AG08395 (cell line): ENCODE results near the gene SLC7A8.

Experiments used
- DNase-seq: peaks from one replicate; pipeline ENCODE4 v3.0.0; 2012; ENCODE audit warnings: mixed read lengths, low spot score

SLC7A8 gene

DNA sequence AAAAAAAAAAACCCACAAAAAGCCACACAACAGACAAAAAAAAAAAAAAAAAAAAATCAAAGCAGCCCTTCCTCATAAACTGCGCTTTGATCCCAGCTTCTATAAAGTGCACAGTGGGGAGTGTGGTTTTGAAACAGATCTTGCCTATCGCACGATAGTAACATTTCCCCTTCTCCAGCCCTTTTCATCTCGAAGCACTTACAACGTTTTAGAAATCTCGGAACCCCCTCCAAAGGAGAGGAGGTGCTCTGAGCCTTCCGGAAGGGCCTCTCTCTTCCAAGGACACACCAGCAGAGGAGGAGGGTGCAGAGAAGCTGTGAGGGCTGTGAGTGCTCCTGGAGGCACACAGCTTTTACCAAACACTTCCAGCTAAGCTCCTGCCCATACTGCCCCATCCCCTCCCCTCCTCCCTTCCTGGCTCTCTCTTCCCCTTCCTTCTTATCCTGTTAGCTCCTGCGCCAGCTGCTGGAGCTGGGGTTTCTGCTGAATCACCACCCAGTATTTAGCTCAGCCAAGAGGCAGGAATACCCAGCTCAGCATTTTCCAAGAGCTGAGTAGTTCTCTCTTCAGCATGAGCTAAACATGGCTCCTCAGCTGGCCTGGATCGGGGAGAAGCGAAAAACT lies 28.4 kb downstream of the SLC7A8 start:
- peak; percentile 89 for DNase-seq

DNA sequence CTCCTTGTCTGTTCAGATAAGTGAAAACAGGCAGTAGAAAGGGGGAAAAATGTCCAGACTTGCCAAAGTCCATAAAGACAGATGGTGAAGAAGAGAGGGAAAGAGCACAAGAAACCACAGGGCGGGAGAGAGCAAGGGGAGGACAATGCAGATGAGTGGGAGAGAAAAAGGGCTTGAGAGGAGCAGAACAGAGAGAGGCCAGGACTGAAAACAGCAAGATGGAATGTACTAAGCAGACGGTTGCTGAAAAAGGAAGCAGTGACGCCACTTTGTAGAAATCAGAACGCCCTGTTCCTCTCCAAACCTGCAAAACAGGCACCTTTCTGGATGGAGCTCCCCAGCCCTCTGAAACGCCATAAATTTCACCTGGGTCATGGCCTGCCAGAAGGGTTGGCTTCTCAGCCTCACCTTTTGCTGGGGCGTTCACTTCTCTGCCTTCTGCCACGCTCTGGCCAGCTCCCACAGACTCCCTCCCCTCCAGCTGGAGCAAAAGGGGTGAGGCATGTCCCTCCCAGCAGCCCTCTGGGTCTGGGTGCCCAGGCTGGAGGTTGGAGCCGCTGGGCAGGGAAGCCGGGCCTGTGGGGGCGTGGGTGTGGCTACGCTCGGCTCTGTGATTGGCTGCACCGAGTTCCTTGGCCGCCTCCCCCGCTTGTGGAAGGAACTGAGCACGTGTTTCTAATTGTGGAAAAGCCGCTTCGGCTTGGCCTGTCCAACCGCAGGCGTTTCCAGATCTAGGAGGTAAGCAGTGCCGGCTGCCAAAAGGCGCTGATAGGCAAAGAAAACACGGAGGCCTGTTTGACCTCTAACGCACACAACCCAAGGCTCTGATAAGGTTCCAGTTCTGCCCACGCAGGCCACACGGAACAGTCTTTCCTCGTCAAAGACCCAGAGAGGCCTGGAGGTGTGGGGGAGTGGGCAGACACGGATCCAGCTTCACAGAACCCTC lies 29.3 kb downstream of the SLC7A8 start:
- peak; percentile 93 for DNase-seq

DNA sequence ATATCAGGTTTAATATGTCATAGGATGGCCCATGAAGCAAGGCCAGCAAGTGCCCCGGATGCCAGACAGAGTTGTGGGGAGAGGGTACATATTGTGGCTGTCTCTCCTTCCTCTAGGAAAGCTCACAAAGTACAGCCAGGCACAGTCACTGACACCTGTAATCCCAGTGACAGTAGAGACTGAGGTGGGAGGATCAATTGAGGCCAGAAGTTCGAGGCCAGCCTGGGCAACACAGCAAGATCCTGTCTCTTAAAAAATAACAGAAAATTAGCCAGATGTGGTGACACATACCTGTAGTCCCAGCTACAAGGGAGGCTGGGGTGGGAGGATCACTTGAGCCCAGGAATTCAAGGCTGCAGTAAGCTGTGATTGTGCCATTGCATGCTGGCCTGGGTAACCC lies 32.1 kb downstream of the SLC7A8 start:
- no peak for DNase-seq

DNA sequence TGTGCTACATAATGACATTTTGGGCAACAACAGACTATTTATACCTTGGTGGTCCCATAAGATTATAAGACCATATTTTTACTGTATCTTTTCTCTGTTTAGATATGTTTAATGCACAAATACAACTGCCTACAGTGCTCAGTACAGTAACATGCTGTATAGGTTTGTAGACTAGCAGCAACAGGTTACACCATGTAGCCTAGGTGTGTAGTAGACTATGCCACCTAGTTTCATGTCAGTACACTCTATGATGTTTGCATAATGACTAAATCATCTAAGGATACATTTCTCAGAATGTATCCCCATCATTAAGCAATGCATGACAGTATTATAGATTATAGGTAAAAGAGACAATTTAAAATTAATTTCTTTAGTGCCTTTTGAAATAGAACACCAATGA lies 33.7 kb downstream of the SLC7A8 start:
- DNase-seq, result no peak

DNA sequence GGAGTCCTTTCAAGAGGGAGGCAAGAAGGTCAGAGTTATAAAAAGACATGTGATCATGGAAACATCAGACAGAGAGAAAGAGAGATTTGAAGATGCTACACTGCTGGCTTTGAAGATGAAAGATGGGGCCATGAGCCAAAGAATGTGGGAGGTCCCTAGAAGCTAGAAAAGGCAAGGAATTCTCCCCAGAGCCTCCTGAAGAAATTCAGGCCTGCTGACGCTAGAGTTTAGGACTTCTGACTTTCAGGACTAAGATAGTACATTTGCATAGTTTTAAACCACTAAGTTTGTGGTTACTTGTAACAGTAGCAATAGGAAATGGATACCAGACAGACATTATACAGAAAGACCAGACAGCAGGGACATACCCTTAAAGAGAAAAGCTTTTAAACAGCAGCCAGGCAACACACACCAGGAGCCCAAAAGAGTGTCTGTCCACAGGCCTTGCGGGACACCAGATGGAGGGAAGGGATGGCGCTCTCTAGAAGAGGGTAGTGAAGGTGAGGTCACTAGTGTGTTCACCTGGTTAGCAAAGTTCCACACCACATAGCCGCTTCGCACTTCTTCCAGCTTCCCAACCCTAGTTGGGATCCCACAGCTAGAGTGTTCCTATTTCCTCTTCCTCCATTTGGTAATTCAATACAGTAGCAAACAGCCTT lies 34.7 kb downstream of the SLC7A8 start:
- no peak for DNase-seq

DNA sequence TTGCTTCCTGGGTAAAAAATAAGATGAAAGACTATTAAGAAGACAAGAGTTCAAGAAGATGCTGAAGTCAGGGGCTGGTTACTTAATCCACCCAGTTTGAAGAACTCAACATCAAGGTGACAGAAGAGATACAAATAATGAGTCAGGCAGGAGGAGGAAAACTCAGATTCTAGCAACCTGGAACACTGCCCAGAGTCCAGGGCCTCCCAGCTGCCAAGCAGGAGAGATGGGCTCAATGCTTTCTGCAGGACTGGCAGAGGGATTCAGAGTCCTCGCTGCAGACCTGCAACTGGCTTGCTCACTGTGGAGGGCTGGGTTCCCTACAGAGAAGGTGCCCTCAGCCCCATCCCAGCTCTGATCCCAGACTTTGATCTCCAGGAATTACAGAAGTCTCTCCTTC lies 35.8 kb downstream of the SLC7A8 start:
- DNase-seq, result no peak

DNA sequence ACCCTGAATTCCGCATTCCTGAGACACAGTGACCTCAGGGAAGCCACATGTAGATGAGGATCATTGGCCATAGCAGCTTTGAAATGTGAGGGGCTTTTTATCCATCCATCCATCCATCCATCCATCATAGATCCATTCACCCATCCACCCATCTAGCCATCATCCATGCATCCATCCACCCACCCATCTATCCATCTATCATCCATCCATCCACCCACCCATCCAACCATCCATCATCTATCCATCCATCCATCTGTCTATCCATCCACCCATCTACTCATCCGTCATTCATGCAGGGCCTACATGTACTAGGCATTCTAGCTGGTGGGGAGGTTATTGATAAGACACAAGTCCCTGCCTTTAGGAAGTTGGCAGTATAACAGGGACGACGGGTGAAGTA lies 36.5 kb downstream of the SLC7A8 start:
- no peak for DNase-seq

DNA sequence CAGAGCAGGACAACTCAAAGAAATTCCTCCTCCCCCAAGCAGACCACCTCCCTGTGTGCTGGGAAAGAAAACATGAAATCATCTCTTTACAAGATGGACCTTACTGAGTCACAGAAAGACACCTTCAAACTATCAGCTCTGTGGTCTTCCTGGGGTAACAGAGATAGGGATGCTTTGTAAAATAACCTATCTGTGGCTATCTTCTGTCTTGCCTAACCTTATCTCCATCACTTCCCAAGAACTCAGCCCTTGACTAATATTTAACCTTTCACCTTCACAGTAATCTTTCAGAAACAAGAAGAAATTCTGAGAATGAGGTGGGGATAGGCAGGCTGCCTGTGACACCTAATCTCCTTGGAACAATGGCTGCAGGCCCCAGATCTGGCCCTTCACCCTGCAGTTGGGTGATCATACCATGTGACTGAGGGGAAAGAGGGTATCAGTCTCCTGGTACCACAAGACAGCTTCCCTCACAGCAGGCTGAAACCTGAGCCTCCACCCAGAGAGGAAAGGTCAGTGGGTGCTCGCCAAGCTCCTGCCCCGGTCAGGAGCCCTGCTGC lies 37.0 kb downstream of the SLC7A8 start:
- no peak for DNase-seq

DNA sequence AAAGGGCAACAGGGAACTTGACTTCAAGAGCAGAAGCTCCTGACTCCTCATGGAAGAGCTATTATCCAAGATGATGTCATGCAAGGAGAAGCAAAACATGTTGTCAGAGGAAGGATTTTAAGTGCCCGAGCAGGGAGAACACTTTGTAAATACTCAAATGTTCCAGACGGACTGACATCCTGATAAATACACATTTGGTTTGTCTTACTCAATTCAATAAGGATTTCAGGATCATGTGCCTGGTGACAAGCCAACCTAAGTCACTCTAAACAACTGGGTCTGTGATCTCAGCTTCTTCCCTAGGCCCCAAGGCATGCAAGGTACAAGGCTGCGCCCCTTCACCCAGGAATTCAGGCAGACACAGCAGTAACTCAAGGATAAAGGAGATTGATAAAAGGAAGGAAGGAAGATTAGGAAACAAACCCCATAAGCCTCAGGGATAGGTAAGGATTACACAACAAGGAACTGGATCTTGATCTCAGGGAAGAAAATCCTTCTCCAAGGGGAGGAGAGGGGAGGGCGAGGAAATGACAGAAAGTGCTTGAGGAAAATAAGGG lies 37.6 kb downstream of the SLC7A8 start:
- DNase-seq, result no peak

DNA sequence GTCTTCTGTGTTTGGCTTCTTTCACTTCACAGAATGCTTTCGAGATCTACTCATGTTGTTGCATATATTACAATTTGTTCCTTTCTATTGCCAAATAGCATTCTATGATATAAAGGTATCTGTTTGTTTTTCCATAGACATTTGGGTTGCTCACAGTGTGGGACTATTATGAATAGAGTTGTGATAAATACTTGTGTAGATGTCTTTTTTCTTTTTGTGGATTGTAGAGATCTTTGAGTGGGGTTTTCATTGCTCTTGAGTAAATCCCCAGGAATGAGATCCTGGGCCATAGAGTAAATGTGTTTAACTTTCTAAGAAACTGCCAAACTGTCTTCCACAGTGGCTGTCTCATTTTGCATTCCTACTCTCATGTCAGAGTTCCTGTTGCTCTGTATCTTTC lies 39.5 kb downstream of the SLC7A8 start:
- DNase-seq, result no peak

DNA sequence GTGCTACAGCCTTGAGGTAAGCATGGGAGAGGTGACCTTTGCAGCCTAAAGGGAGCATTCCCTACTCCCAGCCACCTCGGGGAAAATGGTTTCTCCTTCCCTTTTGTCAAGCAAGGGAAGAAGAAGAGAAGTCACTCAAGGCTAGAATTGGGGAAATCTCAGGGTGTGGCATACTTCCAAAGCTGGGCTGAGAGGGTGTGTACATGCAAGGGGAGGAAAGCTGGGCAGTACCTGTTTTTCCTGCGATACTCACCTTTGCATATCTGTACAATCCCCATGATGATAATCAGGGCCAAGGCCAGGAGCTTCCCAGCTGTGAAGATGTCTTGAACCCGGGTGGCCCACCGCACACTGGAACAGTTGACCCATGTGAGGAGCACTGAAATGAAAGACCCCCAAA lies 40.6 kb downstream of the SLC7A8 start:
- DNase-seq, result no peak

DNA sequence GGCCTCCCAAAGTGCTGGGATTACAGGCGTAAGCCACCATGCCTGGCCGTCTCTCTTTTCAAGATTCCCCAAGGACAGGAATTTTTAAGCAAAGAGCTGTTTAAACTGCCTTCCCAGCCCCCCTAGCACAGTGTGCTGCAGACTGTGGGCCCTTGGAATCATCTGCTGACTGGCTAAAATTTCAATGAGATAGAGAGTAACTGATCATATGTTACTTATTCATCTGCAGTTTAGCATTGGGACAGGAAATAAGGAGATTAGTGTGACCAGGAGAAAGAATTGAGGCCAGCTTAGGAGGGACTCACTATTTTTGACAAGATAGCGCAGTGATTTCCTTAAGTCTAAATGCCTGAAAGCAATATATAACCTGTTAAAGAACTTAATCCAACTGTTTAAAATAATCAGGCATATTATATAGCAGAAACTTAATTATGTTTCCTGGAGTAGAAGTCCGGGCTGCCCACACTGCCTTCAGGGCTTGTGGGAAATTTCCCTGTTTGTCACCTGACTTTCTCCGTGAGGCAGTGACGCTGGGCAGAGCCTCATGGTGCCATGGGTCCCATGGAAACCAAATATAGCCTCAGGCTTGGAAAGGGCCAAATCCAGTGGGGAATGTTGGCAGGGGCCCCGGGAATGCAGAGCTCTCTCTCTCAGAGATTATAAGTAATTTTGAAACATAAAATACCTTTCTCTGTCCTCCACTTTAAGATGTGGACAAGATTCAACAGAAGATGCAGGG lies 41.6 kb downstream of the SLC7A8 start:
- peak; percentile 82 for DNase-seq

DNA sequence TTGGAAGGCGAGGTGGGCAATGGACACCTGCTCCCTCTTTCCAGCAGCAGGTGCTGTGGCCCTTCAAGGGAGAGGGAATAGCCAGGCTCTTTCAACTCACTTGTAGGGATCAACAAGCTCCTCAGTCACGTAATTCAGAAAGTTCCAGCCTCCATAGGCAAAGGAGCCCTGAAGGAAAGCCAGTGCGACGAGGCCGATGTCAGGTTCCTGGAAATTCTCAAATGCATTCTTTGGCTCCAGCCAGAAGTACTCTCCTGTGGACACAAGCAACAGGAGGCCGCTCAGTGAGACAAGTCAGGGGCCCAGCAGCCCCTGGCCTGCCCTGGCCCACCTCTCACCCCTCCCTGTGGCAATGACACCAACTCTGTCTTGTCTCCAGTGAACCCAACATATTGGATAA lies 43.1 kb downstream of the SLC7A8 start:
- DNase-seq, result no peak

DNA sequence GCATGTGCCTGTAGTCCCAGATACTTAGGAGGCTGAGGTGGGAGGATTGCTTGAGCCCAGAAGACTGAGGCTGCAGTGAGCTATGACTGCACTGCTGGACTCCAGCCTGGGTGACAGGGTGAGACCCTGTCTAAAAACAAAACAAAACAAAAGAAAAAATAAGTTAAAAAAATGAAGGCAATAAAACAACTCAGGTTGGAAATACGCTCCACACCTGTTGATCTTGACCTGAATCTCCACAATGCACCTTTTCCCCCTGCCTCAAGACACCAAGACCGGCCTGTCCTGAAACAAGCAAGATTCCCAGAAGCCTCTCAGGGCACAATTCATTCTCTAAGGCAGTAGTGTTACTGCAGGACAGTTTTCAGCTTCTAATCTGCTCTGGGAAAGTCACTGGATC lies 43.6 kb downstream of the SLC7A8 start:
- DNase-seq, result no peak

DNA sequence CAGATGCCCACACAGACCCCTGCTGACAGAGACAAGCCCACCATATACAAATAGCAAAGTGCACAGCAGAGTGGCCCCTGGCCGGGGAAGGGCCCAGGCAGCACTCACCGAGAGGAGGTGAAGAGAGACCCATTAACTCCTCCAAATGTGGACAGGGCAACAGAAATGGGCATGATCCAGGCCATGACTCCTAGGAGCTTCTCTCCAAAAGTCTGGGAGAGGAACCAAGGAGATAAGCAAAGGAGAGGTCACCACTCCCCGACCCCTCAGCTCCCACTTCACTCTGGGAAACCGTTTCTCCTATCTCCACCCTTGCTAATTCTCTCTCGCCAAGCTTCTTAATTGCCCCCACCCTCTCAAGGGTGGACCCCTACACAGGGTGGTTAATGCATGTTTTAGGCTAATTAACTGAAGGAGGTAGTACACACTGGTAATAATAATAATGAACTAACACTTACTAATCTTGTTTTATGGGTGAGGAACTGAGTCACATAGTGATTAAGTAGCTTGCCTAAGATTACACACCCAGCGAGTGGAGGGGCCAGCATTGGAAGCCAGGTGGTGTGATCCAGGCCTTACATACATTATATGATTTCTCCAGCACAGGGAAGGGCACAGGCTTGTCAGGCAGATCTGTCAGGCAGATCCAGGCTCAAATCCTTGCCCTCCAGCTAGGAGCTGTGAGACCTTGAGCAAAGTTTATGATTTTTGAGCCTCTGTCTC lies 45.5 kb downstream of the SLC7A8 start:
- DNase-seq, result no peak

DNA sequence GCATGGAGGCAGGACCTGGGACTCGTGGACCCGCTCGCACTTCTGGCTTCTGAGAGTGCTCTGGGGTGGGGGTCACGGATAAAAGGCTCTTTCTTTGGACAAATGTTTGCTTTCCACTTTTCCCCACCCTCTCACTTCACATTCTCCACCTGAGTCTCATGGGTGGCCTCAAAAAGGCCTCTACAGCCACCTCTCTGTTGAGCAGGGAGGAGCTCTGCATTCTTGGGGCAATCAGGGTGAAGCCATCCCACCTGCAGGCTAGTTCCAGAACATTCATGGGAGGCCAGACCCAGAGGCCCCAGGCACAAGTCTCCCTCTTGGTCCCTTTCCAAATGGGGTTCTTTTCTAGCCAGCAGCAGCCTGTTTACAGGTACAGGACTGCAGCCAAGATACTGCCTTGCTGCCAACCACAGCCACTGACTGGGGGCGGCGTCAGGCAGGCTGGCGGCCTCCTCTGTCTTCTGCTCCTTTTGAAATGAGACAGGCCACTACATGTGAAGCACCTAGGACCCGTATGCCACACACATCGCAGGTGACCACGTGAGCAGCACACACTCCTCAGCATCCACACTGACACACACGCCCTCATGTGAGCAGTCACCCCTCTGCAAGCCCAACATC lies 46.2 kb downstream of the SLC7A8 start:
- no peak for DNase-seq

DNA sequence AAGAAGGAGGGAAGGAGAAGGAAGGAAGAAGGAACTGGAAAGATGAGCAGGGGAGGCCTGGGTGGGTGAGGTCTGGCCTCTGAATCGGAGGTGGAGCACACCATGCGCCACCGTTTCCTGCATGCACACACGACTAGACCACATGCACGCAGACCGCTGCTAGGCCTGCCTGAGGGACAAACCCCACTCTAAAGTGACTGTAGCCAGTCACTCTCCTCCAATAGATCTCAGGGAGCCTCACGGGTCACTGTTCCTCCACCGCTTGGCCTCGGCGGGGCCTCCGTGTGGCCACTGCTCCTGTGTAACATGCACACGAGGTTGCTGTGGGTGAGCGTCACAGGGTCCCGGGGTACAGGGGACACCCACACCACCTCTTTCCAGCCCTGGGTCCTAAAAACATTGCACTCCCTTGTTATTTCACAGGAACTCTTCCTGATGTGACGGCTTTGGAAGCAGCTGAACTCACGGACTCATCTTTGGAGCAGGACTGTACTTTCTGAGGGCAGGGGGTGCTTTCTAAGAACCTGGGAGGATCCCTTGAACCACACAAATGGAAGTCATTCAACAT lies 46.8 kb downstream of the SLC7A8 start:
- no peak for DNase-seq

DNA sequence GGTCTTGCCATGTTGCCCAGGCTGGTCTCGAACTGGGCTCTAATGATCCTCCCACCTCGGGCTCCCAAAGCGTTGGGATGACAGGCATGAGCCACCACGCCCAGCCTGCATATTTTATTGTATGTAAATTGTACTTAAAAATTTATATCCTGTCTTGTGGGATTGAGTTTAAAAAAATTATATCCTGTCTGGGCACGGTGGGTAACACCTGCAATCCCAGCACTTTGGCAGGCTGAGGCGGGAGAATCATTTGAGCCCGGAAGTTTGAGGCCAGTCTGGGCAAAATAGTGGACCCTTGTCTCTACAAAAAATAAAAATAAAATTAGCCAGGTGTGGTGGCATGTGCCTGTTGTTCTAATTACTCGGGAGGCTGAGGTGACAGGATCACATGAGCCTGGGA lies 50.5 kb downstream of the SLC7A8 start:
- DNase-seq, result no peak

DNA sequence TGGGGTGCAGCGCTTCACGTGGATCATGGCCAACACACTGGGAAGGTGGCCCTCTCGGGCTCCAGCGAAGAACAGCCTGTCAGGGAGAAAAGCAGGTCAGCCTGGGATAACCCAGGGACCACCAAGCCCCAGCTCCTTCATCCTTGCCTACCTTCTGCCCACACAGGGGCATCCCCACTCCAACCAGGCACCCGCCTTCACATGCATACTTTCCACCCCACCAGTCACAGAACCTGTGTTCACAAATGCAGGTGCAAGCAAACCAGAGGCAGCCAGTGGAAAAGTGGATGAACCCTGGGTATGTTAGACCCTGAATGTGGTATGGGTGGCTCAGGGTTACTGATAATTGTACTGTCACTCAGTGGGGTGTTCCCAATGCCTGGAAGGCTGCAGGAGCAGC lies 52.0 kb downstream of the SLC7A8 start:
- DNase-seq, result no peak

DNA sequence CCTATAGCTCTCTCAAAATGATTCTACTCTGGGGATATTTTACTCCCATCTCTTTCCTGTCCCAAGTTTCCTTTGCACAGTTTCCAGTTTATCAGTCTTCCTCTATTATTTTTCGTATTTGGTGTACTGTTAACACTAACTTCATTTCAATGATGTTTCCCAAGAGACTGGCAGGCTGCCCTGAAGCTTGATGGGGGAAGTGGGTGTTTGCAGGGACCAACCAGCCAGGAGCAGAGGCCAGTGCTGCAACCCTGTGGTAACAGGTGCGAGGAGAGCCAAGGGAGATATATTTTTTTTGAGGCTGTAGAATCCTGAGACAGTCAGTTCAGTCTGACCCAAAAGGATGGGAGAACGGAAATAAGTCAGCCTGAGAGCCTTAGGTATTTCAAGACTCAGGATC lies 52.6 kb downstream of the SLC7A8 start:
- no peak for DNase-seq
